ENCODE results near the gene NMT1. TPM values are rescaled to one million over a fixed set of nuclear protein-coding genes. Genes with fewer than 3 reads are reported as not detected.

Gene NMT1
- total and polyA plus RNA-seq, 2 of the 13 experiments (the other 11 are each of a cell fraction or from before 2014, with no cell fraction given) = 75.7 to 142 TPM

DNA sequence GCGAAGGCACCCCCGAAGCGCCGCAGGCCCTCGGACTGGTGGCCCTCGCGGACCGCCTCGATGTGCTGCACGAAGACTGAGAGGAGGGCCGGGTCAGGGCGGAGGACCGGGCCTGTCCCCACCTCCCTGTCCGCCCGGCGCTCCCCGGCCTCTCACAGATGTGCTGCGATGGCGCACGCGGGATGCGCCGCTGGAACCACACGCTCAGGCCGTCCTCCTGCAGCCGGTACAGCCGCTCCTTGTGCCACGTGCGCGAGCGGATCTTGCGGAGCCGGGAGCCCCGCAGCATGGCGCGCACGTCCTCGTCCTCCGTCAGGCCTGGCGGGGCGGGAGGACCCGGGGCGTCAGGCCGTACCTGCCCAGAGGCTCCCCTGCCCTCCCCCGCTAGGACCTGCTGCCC is 59.9 kb downstream of the NMT1 start (continued):
- TF ChIP-seq, protein P1, sequence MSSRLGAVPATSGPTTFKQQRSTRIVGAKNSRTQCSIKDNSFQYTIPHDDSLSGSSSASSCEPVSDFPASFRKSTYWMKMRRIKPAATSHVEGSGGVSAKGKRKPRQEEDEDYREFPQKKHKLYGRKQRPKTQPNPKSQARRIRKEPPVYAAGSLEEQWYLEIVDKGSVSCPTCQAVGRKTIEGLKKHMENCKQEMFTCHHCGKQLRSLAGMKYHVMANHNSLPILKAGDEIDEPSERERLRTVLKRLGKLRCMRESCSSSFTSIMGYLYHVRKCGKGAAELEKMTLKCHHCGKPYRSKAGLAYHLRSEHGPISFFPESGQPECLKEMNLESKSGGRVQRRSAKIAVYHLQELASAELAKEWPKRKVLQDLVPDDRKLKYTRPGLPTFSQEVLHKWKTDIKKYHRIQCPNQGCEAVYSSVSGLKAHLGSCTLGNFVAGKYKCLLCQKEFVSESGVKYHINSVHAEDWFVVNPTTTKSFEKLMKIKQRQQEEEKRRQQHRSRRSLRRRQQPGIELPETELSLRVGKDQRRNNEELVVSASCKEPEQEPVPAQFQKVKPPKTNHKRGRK (CRISPR knock-in tag; IDR thresholded peaks at IDR 0.05) = no peak
- no peak for TF ChIP-seq RORA (CRISPR knock-in tag; IDR thresholded peaks at IDR 0.05)
- TF ChIP-seq, protein P2, sequence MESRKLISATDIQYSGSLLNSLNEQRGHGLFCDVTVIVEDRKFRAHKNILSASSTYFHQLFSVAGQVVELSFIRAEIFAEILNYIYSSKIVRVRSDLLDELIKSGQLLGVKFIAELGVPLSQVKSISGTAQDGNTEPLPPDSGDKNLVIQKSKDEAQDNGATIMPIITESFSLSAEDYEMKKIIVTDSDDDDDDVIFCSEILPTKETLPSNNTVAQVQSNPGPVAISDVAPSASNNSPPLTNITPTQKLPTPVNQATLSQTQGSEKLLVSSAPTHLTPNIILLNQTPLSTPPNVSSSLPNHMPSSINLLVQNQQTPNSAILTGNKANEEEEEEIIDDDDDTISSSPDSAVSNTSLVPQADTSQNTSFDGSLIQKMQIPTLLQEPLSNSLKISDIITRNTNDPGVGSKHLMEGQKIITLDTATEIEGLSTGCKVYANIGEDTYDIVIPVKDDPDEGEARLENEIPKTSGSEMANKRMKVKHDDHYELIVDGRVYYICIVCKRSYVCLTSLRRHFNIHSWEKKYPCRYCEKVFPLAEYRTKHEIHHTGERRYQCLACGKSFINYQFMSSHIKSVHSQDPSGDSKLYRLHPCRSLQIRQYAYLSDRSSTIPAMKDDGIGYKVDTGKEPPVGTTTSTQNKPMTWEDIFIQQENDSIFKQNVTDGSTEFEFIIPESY (CRISPR knock-in tag; IDR thresholded peaks at IDR 0.05) = 0 out of 2 replicates have a peak, but pooled peaks have one; percentile 35
- TF ChIP-seq ZNF101 (CRISPR knock-in tag; IDR thresholded peaks at IDR 0.05; ENCODE audit: borderline replicate concordance, low read depth) = no peak
- 0 out of 2 replicates have a peak, but pooled peaks have one; percentile 24 for TF ChIP-seq RBFOX2 (IDR thresholded peaks at IDR 0.05; ENCODE audit: low read depth, low read length)
- no peak for TF ChIP-seq PPARG (CRISPR knock-in tag; conservative IDR thresholded peaks at IDR 0.05)
- no peak for TF ChIP-seq MTF2 (CRISPR knock-in tag; IDR thresholded peaks at IDR 0.05; ENCODE audit: borderline replicate concordance)
- TF ChIP-seq ATF7-NPFF (CRISPR knock-in tag; IDR thresholded peaks at IDR 0.05; ENCODE audit: low read depth) = no peak
- TF ChIP-seq ZNF557 (CRISPR knock-in tag; IDR thresholded peaks at IDR 0.05) = no peak
- TF ChIP-seq SIX4 (CRISPR knock-in tag; IDR thresholded peaks at IDR 0.05) = no peak
- TF ChIP-seq, protein P3, sequence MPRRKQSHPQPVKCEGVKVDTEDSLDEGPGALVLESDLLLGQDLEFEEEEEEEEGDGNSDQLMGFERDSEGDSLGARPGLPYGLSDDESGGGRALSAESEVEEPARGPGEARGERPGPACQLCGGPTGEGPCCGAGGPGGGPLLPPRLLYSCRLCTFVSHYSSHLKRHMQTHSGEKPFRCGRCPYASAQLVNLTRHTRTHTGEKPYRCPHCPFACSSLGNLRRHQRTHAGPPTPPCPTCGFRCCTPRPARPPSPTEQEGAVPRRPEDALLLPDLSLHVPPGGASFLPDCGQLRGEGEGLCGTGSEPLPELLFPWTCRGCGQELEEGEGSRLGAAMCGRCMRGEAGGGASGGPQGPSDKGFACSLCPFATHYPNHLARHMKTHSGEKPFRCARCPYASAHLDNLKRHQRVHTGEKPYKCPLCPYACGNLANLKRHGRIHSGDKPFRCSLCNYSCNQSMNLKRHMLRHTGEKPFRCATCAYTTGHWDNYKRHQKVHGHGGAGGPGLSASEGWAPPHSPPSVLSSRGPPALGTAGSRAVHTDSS (CRISPR knock-in tag; conservative IDR thresholded peaks at IDR 0.05) = no peak

Measured in HepG2 (cell line).